Measurements from ENCODE around the gene EXOC6. TPM values are rescaled to one million over a fixed set of nuclear protein-coding genes. Genes with fewer than 3 reads are reported as not detected.
"Not testable (repeated sequence)": the region's sequence is repeated elsewhere in the genome, so short reads cannot be mapped to it uniquely, and the experiment has no call there.

The EXOC6 gene
- total and polyA plus RNA-seq, 2 donors = 10.6 to 17.4 TPM

DNA sequence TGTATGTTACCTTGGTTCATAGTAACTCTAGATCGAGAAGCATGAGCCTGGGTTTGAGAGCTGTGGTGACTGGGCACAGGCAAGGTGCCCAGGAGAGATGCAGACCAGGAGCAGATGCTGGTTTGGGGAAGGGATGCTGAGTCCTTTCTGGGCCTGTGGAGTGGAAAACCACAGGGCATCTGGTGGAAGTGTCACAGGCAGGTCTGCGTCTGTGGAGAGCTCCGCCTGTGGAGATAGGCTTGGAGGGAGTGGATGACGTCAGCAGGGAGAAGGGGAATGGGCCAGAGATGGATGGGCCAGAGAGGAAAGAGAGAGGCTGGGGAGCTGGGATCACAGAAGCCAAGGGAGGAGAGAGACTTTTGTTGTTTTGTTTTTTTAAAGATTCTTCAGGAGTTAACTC is 240.1 kb downstream of the EXOC6 start:
- Histone ChIP-seq H3K4me1 (ENCODE audit: control insufficient read depth in 2 of 2, insufficient read depth in 2 of 2, low read length in 2 of 2) (no peaks in the 10 kb centered on the region), H3K27ac (ENCODE audit: low read depth in 1 of 2, low read length in 1 of 2) (no peak overlapping the region), H3K4me3 (ENCODE audit: low read length in 2 of 2) (no peak overlapping the region), H3K9me3 (ENCODE audit: control insufficient read depth in 2 of 2, insufficient read depth in 1 of 2, low read length in 1 of 2) (no peaks in the 10 kb centered on the region), H3K36me3 (ENCODE audit: control insufficient read depth in 2 of 2, insufficient read depth in 2 of 2, low read length in 1 of 2) (no peaks in the 10 kb centered on the region), H3K27me3 (ENCODE audit: control insufficient read depth in 2 of 2, insufficient read depth in 1 of 2, low read length in 1 of 2) (peaks cover 0 to 4% of the 10 kb centered on the region in 2 donors)
- 90% methylated on average over 4 of the region's 4 CpGs for WGBS
- DNase-seq (ENCODE audit: low read depth in 6 of 9, low spot score in 9 of 9) = no peak

GRCh38 chr10:93090619-93091018 is 242.3 kb downstream of the EXOC6 start:
- WGBS = 64% methylated on average over 2 of the region's 2 CpGs
- no peaks in the 10 kb centered on the region for H3K9me3 ChIP-seq (ENCODE audit: control insufficient read depth in 2 of 2, insufficient read depth in 1 of 2, low read length in 1 of 2)
- H3K27me3 ChIP-seq (ENCODE audit: control insufficient read depth in 2 of 2, insufficient read depth in 1 of 2, low read length in 1 of 2) = peaks cover 0 to 4% of the 10 kb centered on the region in 2 donors
- H3K27ac ChIP-seq (ENCODE audit: low read depth in 1 of 2, low read length in 1 of 2) = no peak overlapping the region
- no peak for DNase-seq (ENCODE audit: low read depth in 6 of 9, low spot score in 9 of 9)
- no peaks in the 10 kb centered on the region for H3K4me1 ChIP-seq (ENCODE audit: control insufficient read depth in 2 of 2, insufficient read depth in 2 of 2, low read length in 2 of 2)
- H3K4me3 ChIP-seq (ENCODE audit: low read length in 2 of 2) = no peak overlapping the region
- H3K36me3 ChIP-seq (ENCODE audit: control insufficient read depth in 2 of 2, insufficient read depth in 2 of 2, low read length in 1 of 2) = no peaks in the 10 kb centered on the region

DNA sequence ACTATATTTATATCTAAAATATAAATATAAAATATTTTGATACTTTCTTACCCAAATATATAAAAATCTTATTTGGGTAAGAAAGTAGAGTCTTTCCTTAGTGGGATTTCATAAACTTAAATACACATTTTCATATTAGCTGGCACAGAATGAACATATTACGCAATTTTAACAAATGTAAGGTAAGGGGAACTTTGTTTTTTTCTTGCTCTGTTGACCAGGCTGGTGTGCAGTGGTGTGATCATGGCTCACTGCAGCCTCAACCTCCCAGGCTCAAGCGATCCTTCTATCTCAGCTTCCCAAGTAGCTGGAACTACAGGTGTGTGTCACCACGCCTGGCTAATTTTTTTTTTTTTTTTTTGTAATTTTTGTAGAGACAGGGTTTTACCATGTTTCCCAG is 243.6 kb downstream of the EXOC6 start:
- 98% methylated on average over 3 of the region's 3 CpGs for WGBS
- H3K27ac ChIP-seq (ENCODE audit: low read depth in 1 of 2, low read length in 1 of 2) = no peak overlapping the region
- H3K4me1 ChIP-seq (ENCODE audit: control insufficient read depth in 2 of 2, insufficient read depth in 2 of 2, low read length in 2 of 2) = no peaks in the 10 kb centered on the region
- no peaks in the 10 kb centered on the region for H3K36me3 ChIP-seq (ENCODE audit: control insufficient read depth in 2 of 2, insufficient read depth in 2 of 2, low read length in 1 of 2)
- no peak for DNase-seq (ENCODE audit: low read depth in 6 of 9, low spot score in 9 of 9)
- H3K9me3 ChIP-seq (ENCODE audit: control insufficient read depth in 2 of 2, insufficient read depth in 1 of 2, low read length in 1 of 2) = no peaks in the 10 kb centered on the region
- peaks cover 0 to 4% of the 10 kb centered on the region in 2 donors for H3K27me3 ChIP-seq (ENCODE audit: control insufficient read depth in 2 of 2, insufficient read depth in 1 of 2, low read length in 1 of 2)
- no peak overlapping the region for H3K4me3 ChIP-seq (ENCODE audit: low read length in 2 of 2)

- WGBS = 98% methylated on average over 1 of the region's 1 CpG
- DNase-seq (ENCODE audit: low read depth in 6 of 9, low spot score in 9 of 9) = no peak
- no peaks in the 10 kb centered on the region for H3K27me3 ChIP-seq (ENCODE audit: control insufficient read depth in 2 of 2, insufficient read depth in 1 of 2, low read length in 1 of 2)
- no peak overlapping the region for H3K27ac ChIP-seq (ENCODE audit: low read depth in 1 of 2, low read length in 1 of 2)
- H3K4me1 ChIP-seq (ENCODE audit: control insufficient read depth in 2 of 2, insufficient read depth in 2 of 2, low read length in 2 of 2) = no peaks in the 10 kb centered on the region
- no peaks in the 10 kb centered on the region for H3K9me3 ChIP-seq (ENCODE audit: control insufficient read depth in 2 of 2, insufficient read depth in 1 of 2, low read length in 1 of 2)
- no peaks in the 10 kb centered on the region for H3K36me3 ChIP-seq (ENCODE audit: control insufficient read depth in 2 of 2, insufficient read depth in 2 of 2, low read length in 1 of 2)
- no peak overlapping the region for H3K4me3 ChIP-seq (ENCODE audit: low read length in 2 of 2)
Measured at GRCh38 chr10:93095225-93095624, 246.9 kb downstream of the EXOC6 start.

- no peaks in the 10 kb centered on the region for H3K27me3 ChIP-seq (ENCODE audit: control insufficient read depth in 2 of 2, insufficient read depth in 1 of 2, low read length in 1 of 2)
- no peaks in the 10 kb centered on the region for H3K36me3 ChIP-seq (ENCODE audit: control insufficient read depth in 2 of 2, insufficient read depth in 2 of 2, low read length in 1 of 2)
- DNase-seq (ENCODE audit: low read depth in 6 of 9, low spot score in 9 of 9) = no peak
- H3K27ac ChIP-seq (ENCODE audit: low read depth in 1 of 2, low read length in 1 of 2) = no peak overlapping the region
- no peaks in the 10 kb centered on the region for H3K9me3 ChIP-seq (ENCODE audit: control insufficient read depth in 2 of 2, insufficient read depth in 1 of 2, low read length in 1 of 2)
- WGBS = 92% methylated on average over 5 of the region's 5 CpGs
- no peaks in the 10 kb centered on the region for H3K4me1 ChIP-seq (ENCODE audit: control insufficient read depth in 2 of 2, insufficient read depth in 2 of 2, low read length in 2 of 2)
- no peak overlapping the region for H3K4me3 ChIP-seq (ENCODE audit: low read length in 2 of 2)
Measured at GRCh38 chr10:93096901-93097300, 248.6 kb downstream of the EXOC6 start.

DNA sequence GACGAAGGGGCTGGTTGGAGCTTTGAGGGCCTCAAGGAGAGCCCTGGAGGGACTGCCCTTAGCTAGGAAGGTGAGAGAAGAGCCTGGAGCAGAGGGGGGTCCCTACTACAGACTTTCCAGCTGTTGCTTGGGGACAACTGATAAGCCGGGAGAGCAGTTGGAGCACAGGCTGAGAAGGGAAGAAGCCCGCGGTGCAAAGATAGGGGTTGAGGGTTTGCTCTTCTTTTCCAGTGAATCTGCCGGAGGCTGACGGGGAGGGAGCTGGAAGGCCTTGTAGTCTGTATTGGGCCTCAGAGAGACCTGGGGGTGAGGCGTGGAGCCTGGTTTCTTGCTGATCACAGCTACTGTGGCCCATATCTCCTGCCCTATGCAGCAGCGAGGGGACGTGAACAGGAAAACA is 249.1 kb downstream of the EXOC6 start:
- WGBS = 94% methylated on average over 9 of the region's 9 CpGs
- Histone ChIP-seq H3K4me3 (ENCODE audit: low read length in 2 of 2) (no peak overlapping the region), H3K36me3 (ENCODE audit: control insufficient read depth in 2 of 2, insufficient read depth in 2 of 2, low read length in 1 of 2) (no peaks in the 10 kb centered on the region), H3K4me1 (ENCODE audit: control insufficient read depth in 2 of 2, insufficient read depth in 2 of 2, low read length in 2 of 2) (no peaks in the 10 kb centered on the region), H3K9me3 (ENCODE audit: control insufficient read depth in 2 of 2, insufficient read depth in 1 of 2, low read length in 1 of 2) (no peaks in the 10 kb centered on the region), H3K27ac (ENCODE audit: low read depth in 1 of 2, low read length in 1 of 2) (no peak overlapping the region), H3K27me3 (ENCODE audit: control insufficient read depth in 2 of 2, insufficient read depth in 1 of 2, low read length in 1 of 2) (no peaks in the 10 kb centered on the region)
- no peak for DNase-seq (ENCODE audit: low read depth in 6 of 9, low spot score in 9 of 9)

DNA sequence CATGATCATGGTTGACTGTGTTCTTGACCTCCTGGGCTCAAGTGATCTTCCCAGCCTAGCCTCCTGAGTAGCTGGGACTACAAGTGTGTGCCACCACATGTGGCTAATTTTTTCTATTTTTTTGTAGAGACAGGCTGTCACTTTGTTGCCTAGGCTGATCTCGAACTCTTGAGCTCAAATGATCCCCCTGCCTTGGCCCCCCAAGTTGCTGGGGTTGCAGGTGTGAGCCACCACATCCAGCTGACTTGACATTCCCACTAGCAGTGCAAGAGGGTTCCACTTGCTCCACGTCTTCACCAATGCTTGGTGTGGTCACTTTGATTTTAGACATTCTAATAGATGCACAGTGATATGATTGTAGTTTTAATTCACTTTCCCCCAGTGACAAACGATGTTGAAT is 250.5 kb downstream of the EXOC6 start:
- no peak overlapping the region for H3K4me3 ChIP-seq (ENCODE audit: low read length in 2 of 2)
- no peak for DNase-seq (ENCODE audit: low read depth in 6 of 9, low spot score in 9 of 9)
- H3K27ac ChIP-seq (ENCODE audit: low read depth in 1 of 2, low read length in 1 of 2) = no peak overlapping the region
- no peaks in the 10 kb centered on the region for H3K27me3 ChIP-seq (ENCODE audit: control insufficient read depth in 2 of 2, insufficient read depth in 1 of 2, low read length in 1 of 2)
- H3K9me3 ChIP-seq (ENCODE audit: control insufficient read depth in 2 of 2, insufficient read depth in 1 of 2, low read length in 1 of 2) = no peaks in the 10 kb centered on the region
- no peaks in the 10 kb centered on the region for H3K4me1 ChIP-seq (ENCODE audit: control insufficient read depth in 2 of 2, insufficient read depth in 2 of 2, low read length in 2 of 2)
- 89% methylated on average over 3 of the region's 3 CpGs for WGBS
- no peaks in the 10 kb centered on the region for H3K36me3 ChIP-seq (ENCODE audit: control insufficient read depth in 2 of 2, insufficient read depth in 2 of 2, low read length in 1 of 2)

GRCh38 chr10:93099670-93100069 is 251.3 kb downstream of the EXOC6 start:
- DNase-seq (ENCODE audit: low read depth in 6 of 9, low spot score in 9 of 9) = no peak
- H3K36me3 ChIP-seq (ENCODE audit: control insufficient read depth in 2 of 2, insufficient read depth in 2 of 2, low read length in 1 of 2) = no peaks in the 10 kb centered on the region
- no peaks in the 10 kb centered on the region for H3K27me3 ChIP-seq (ENCODE audit: control insufficient read depth in 2 of 2, insufficient read depth in 1 of 2, low read length in 1 of 2)
- no peak overlapping the region for H3K4me3 ChIP-seq (ENCODE audit: low read length in 2 of 2)
- no peaks in the 10 kb centered on the region for H3K9me3 ChIP-seq (ENCODE audit: control insufficient read depth in 2 of 2, insufficient read depth in 1 of 2, low read length in 1 of 2)
- H3K27ac ChIP-seq (ENCODE audit: low read depth in 1 of 2, low read length in 1 of 2) = no peak overlapping the region
- 97% methylated on average over 7 of the region's 7 CpGs for WGBS
- no peaks in the 10 kb centered on the region for H3K4me1 ChIP-seq (ENCODE audit: control insufficient read depth in 2 of 2, insufficient read depth in 2 of 2, low read length in 2 of 2)

- not testable (repeated sequence) for H3K27me3 ChIP-seq (ENCODE audit: control insufficient read depth in 2 of 2, insufficient read depth in 1 of 2, low read length in 1 of 2); H3K36me3 ChIP-seq (ENCODE audit: control insufficient read depth in 2 of 2, insufficient read depth in 2 of 2, low read length in 1 of 2); H3K27ac ChIP-seq (ENCODE audit: low read depth in 1 of 2, low read length in 1 of 2); H3K4me1 ChIP-seq (ENCODE audit: control insufficient read depth in 2 of 2, insufficient read depth in 2 of 2, low read length in 2 of 2); H3K9me3 ChIP-seq (ENCODE audit: control insufficient read depth in 2 of 2, insufficient read depth in 1 of 2, low read length in 1 of 2); DNase-seq (ENCODE audit: low read depth in 6 of 9, low spot score in 9 of 9); H3K4me3 ChIP-seq (ENCODE audit: low read length in 2 of 2)
- WGBS = 97% methylated on average over 3 of the region's 3 CpGs
Measured at GRCh38 chr10:93101148-93101547, 252.8 kb downstream of the EXOC6 start.

GRCh38 chr10:93103953-93104352 is 255.6 kb downstream of the EXOC6 start:
- DNase-seq (ENCODE audit: low read depth in 6 of 9, low spot score in 9 of 9) = no peak
- H3K27me3 ChIP-seq (ENCODE audit: control insufficient read depth in 2 of 2, insufficient read depth in 1 of 2, low read length in 1 of 2) = no peaks in the 10 kb centered on the region
- 94% methylated on average over 1 of the region's 1 CpG for WGBS
- H3K36me3 ChIP-seq (ENCODE audit: control insufficient read depth in 2 of 2, insufficient read depth in 2 of 2, low read length in 1 of 2) = no peaks in the 10 kb centered on the region
- no peak overlapping the region for H3K4me3 ChIP-seq (ENCODE audit: low read length in 2 of 2)
- H3K9me3 ChIP-seq (ENCODE audit: control insufficient read depth in 2 of 2, insufficient read depth in 1 of 2, low read length in 1 of 2) = no peaks in the 10 kb centered on the region
- no peaks in the 10 kb centered on the region for H3K4me1 ChIP-seq (ENCODE audit: control insufficient read depth in 2 of 2, insufficient read depth in 2 of 2, low read length in 2 of 2)
- no peak overlapping the region for H3K27ac ChIP-seq (ENCODE audit: low read depth in 1 of 2, low read length in 1 of 2)

Measured in thymus (tissue), 11 donors.